HG03439 (cell line): ENCODE measurements around the gene NCAN.
"Not testable (repeated sequence)": the region's sequence is repeated elsewhere in the genome, so short reads cannot be mapped to it uniquely, and the experiment has no call there.

Experiments used
- ATAC-seq: cut with Tn5 transposase; IDR thresholded peaks from one replicate; pipeline ENCODE4 v1.9.1; 2021; ENCODE audit warnings: mild to moderate bottlenecking, moderate library complexity; ENCODE audit not compliant: unreplicated experiment

Gene NCAN

GRCh38 chr19:19223636-19224035 is 11.9 kb downstream of the NCAN start:
- ATAC-seq = no peak

GRCh38 chr19:19224150-19224851 is 12.5 kb downstream of the NCAN start:
- ATAC-seq = no peak

GRCh38 chr19:19224852-19225494 is 13.2 kb downstream of the NCAN start:
- no peak for ATAC-seq

- no peak for ATAC-seq
These were observed 14.4 kb downstream of the NCAN start for GRCh38 chr19:19226204-19226603.

- ATAC-seq = no peak
These were observed 14.9 kb downstream of the NCAN start for GRCh38 chr19:19226663-19227062.

GRCh38 chr19:19227217-19227616 is 15.5 kb downstream of the NCAN start:
- no peak for ATAC-seq

GRCh38 chr19:19229701-19230100 is 17.9 kb downstream of the NCAN start:
- ATAC-seq = no peak

- ATAC-seq = no peak
These were observed 19.2 kb downstream of the NCAN start for GRCh38 chr19:19230999-19231398.

GRCh38 chr19:19232261-19232721 is 20.5 kb downstream of the NCAN start:
- no peak for ATAC-seq

GRCh38 chr19:19234220-19234816 is 22.6 kb downstream of the NCAN start:
- no peak for ATAC-seq

GRCh38 chr19:19236173-19236572 is 24.4 kb downstream of the NCAN start:
- ATAC-seq = no peak

GRCh38 chr19:19238126-19238894 is 26.6 kb downstream of the NCAN start:
- no peak for ATAC-seq

GRCh38 chr19:19239675-19240074 is 27.9 kb downstream of the NCAN start:
- no peak for ATAC-seq

GRCh38 chr19:19240476-19240875 is 28.7 kb downstream of the NCAN start:
- ATAC-seq = no peak

- no peak for ATAC-seq
These were observed 38.5 kb downstream of the NCAN start for GRCh38 chr19:19250196-19250801.

- not testable (repeated sequence) for ATAC-seq
These were observed 41.7 kb downstream of the NCAN start for GRCh38 chr19:19253409-19253808.

GRCh38 chr19:19256072-19256969 is 44.6 kb downstream of the NCAN start:
- ATAC-seq = no peak

GRCh38 chr19:19257137-19257536 is 45.4 kb downstream of the NCAN start:
- no peak for ATAC-seq

GRCh38 chr19:19257836-19258588 is 46.3 kb downstream of the NCAN start:
- ATAC-seq = no peak
